Uterus (tissue), 4 donors: ENCODE measurements around the gene TRAPPC6A. TPM values are rescaled to one million over a fixed set of nuclear protein-coding genes. Genes with fewer than 3 reads are reported as not detected.

Source experiments
- DNase-seq, 2 donors: peaks; one replicate each; pipeline ENCODE4 v3.0.0-alpha.2; 2019 to 2020
- H3K27ac ChIP-seq, 2 donors: fragments of 200-600 bp; sonication (generic); 1 replicate in 1 of 2; 2 replicates in 1 of 2; pipeline ENCODE4 v1.5.1; 2016 to 2018
- H3K27me3 ChIP-seq, 2 donors: fragments of 200-600 bp; sonication (generic); one replicate each; pipeline ENCODE4 v1.5.1; 2018 to 2019; ENCODE audit warnings: control low read depth in 1 of 2
- H3K36me3 ChIP-seq, 2 donors: fragments of 200-600 bp; sonication (generic); one replicate each; pipeline ENCODE4 v1.5.1; 2019; ENCODE audit warnings: control low read depth in 1 of 2
- H3K4me1 ChIP-seq, 2 donors: fragments of 200-600 bp; sonication (generic); one replicate each; pipeline ENCODE4 v1.5.1; 2018 to 2019; ENCODE audit warnings: control low read depth in 1 of 2
- H3K4me3 ChIP-seq, 2 donors: fragments of 200-600 bp; sonication (generic); 1 replicate in 1 of 2; 2 replicates in 1 of 2; pipeline ENCODE4 v1.5.1; 2018 to 2019; ENCODE audit warnings: mild to moderate bottlenecking in 1 of 2
- H3K9me3 ChIP-seq, 2 donors: fragments of 200-600 bp; sonication (generic); one replicate each; pipeline ENCODE4 v1.5.1; 2019; ENCODE audit warnings: control low read depth in 1 of 2
- POLR2A ChIP-seq, 2 donors: fragments of 450-650 bp; IDR thresholded peaks; one replicate each; pipeline ENCODE4 v1.6.1; 2016; ENCODE audit warnings: antibody characterized with exemption in 2 of 2, mild to moderate bottlenecking in 1 of 2, moderate library complexity in 1 of 2
- intact Hi-C: fragments of 100-400 bp; cut with DNase I; formaldehyde crosslinking; loops from one replicate; pipeline ENCODE4 v1.15.1; 2023; ENCODE audit warnings: low total_unique reads
- total RNA-seq, 4 donors: library from RNA; depleted of rRNA in 3 of 4; stranded (reverse); fragments of >200 nt in 3 of 4; gene quantifications; one replicate each; pipeline versions ENCODE4 v1.1.0 to v1.2.4, GENCODE V29; 2014 to 2023
- TF ChIP-seq, protein P1 (sequence below), 4 experiments: fragments of 200-600 bp in 2 of 4; fragments of 450-650 bp in 2 of 4; sonication (generic) in 2 of 4; IDR thresholded peaks; one replicate each; pipeline ENCODE4 v1.5.1; 2016 to 2019; ENCODE audit warnings: antibody characterized with exemption in 4 of 4, mild to moderate bottlenecking in 2 of 4, moderate library complexity in 1 of 4
- donor health status: DM: yes; HTN: yes; CAD: no.

TRAPPC6A gene
- total RNA-seq, 4 donors from 2014 or later: 4.1 to 25.9 (median 16.5) TPM

DNA sequence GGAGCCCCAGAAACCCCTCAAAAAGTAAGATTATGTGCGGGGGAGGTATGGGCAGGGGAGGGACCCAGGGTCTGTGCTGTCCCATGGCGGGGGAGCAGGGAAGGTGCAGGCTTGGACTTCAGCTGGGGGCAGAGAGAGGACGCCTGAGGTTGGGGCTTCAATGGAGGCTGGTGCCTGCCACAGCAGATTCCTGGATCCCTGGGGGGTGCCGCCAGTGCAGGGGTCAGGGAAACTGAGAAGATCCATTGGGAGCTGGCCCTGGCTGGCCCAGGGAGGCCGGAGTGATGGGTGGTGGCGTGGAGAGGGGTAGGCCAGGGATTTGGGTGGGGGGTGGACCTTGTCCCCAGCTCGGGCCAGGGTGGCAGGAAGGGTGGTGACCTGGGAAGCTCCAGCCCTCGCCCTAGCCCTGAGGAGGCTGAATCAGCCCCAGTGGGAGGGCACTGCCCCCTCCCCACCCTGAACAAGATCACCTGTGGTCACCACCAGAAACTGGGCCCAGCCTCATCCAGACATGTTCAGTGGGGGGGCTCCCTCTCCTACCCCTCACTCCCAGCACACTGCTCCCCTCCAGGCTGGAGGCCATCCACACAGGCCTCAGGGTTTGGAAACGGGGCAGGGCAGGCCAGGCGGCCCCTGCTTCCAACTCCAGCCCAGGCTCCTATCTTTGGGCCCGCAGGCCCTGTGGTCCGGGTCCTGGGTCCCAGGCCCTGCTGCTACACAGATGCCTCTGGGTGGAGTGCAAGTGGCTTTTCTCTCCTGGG lies 18.6 kb downstream of the TRAPPC6A start:
- Histone ChIP-seq H3K9me3 (no peaks in the 10 kb centered on the region), H3K4me3 (no peak overlapping the region), H3K27ac (no peak overlapping the region), H3K4me1 (no peaks in the 10 kb centered on the region), H3K36me3 (no peaks in the 10 kb centered on the region), H3K27me3 (no peaks in the 10 kb centered on the region)
- no peak for DNase-seq
- intact Hi-C loops: no loop called here
- TF ChIP-seq, protein P1, sequence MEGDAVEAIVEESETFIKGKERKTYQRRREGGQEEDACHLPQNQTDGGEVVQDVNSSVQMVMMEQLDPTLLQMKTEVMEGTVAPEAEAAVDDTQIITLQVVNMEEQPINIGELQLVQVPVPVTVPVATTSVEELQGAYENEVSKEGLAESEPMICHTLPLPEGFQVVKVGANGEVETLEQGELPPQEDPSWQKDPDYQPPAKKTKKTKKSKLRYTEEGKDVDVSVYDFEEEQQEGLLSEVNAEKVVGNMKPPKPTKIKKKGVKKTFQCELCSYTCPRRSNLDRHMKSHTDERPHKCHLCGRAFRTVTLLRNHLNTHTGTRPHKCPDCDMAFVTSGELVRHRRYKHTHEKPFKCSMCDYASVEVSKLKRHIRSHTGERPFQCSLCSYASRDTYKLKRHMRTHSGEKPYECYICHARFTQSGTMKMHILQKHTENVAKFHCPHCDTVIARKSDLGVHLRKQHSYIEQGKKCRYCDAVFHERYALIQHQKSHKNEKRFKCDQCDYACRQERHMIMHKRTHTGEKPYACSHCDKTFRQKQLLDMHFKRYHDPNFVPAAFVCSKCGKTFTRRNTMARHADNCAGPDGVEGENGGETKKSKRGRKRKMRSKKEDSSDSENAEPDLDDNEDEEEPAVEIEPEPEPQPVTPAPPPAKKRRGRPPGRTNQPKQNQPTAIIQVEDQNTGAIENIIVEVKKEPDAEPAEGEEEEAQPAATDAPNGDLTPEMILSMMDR (IDR thresholded peaks at IDR 0.05): no peak
- no peak for TF ChIP-seq POLR2A (IDR thresholded peaks at IDR 0.05)

DNA sequence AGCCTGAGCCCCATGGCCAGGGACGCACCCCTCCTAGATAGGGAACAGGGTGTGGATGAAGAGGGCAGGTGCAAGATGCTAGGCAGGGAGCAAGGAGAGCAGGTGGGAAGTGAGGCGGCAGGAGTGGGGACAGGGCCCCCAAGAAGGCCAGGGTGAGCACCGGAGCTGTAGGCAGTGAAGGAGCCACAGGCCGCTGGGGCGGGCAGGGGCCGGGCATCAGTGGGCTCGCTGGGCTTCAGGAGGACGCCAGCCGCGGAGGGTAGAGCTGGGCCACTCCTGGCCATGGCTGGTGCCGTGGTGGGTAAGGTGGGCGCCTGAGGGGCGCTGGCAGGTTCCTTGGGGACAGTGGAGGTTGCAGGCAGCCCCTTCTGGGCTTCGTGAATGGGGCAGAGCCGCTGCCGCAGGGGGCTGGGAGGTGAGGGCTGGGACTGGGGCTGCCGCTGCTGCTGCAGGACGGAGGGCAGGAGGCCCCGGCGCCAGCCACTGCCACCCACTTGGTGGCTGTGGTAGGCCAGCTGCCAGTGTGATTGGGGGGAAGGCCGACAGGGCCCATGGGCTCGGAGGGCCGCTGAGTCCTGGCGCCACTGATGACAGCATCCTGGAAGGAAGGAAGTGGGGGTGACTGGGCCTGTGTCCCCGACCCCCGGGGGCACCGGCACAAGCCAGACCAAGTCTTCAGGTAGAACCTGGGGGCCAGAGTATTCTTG lies 19.4 kb downstream of the TRAPPC6A start:
- Histone ChIP-seq H3K36me3 (no peaks in the 10 kb centered on the region), H3K27ac (no peak overlapping the region), H3K4me3 (no peak overlapping the region), H3K9me3 (no peaks in the 10 kb centered on the region), H3K27me3 (no peaks in the 10 kb centered on the region), H3K4me1 (peaks cover 0 to 2% of the 10 kb centered on the region in 2 donors)
- TF ChIP-seq POLR2A (IDR thresholded peaks at IDR 0.05): no peak
- no peak for DNase-seq
- intact Hi-C loops: no loop called here

DNA sequence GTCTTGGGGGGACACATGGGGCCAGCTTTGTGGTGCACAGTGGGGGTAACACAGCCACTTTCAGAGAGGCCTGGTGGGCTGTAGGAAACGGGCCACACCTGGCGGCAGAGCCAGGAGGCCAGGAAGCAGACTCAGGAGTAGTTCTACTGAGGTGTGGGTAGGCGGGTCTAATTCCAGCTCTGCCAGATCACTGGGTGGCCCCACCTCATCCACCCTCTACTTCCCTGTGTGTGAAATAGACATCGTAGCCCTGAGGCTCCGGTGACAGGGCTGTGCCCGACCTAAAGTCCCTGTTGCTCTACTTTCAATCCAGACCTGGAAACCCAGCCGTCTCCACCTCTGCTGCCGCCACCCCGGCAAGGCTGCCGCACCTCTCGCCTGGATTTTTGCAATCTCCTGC lies 21.3 kb downstream of the TRAPPC6A start:
- Histone ChIP-seq H3K36me3 (no peaks in the 10 kb centered on the region), H3K4me3 (no peak overlapping the region), H3K27ac (no peak overlapping the region), H3K9me3 (no peaks in the 10 kb centered on the region), H3K4me1 (peaks cover 0 to 20% of the 10 kb centered on the region in 2 donors), H3K27me3 (peaks cover 3 to 11% of the 10 kb centered on the region in 2 donors)
- DNase-seq: no peak
- intact Hi-C loops: no loop called here
- TF ChIP-seq, protein P1 (IDR thresholded peaks at IDR 0.05): no peak
- TF ChIP-seq POLR2A (IDR thresholded peaks at IDR 0.05): no peak

DNA sequence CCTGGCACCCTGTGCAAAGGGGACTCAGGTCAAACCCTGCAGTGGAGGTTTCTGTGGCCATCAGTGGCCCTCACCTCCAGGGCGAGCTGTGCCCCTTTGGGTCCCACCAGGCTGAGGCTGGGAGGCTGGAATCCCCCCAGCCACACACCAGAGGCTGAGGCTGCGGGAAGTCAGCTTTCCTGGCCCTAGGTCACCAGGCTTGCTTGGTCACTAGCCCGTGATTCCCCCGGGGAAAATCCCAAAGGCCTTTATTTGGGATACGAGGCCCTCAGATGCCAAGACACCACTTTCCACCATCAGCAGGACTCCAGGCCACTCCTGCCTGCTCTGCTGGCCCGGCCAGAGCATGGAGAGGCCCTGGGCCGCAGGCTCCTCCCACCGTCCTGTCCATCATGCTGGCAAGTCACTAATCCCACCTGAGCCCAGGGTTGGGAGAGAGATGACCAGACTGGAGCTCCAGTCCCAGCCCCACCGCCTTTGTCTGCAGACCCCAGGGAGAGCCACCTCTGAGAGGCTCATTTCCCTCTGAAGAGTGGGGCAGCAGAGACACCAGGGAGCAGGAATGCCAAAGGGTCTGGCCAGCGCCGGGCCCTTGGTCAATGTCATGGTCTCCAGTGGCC lies 21.9 kb downstream of the TRAPPC6A start:
- DNase-seq: no peak
- Histone ChIP-seq H3K27ac (no peak overlapping the region), H3K9me3 (no peaks in the 10 kb centered on the region), H3K4me1 (peaks cover 0 to 21% of the 10 kb centered on the region in 2 donors), H3K4me3 (no peak overlapping the region), H3K36me3 (no peaks in the 10 kb centered on the region), H3K27me3 (peaks cover 9 to 17% of the 10 kb centered on the region in 2 donors)
- TF ChIP-seq POLR2A (IDR thresholded peaks at IDR 0.05): no peak
- TF ChIP-seq, protein P1 (IDR thresholded peaks at IDR 0.05): no peak
- intact Hi-C loops: no loop called here

DNA sequence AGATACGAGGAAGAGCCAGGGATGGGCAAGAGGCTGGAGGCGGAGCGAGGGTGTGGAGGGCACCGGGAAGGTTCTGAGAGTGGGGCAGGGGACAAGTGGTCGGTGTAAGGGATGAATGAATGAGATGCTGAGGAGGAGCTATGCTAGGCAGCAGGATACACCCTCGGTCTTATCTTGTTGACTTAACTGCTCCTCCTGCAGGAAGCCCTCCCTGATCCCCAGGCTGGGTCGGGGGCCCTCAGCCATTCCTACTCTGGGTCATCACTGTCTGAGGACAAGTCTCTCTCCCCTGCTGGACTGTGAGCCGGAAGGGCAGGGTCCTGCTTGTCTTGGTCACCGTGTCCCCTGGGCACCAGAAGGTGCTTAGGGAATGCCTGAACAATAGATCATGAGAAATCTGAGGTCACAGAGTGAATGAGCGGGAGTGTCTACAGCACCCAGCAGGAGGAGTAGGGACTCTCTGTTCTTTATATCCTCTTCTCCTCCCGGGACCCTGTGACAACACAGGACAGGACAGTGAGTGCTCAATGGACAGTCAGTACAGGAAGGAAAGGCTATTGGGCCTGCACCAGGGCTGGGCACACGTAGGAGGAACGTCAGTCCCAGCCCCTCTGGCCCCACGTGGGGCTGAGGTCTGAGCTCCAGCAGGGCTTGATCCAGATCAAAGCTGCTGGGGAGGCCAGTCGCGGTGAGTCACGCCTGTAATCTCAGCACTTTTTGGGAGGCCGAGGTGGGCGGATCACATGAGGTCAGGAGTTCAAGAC lies 23.8 kb downstream of the TRAPPC6A start:
- no peak for TF ChIP-seq POLR2A (IDR thresholded peaks at IDR 0.05)
- TF ChIP-seq, protein P1 (IDR thresholded peaks at IDR 0.05): no peak
- intact Hi-C loops: no loop called here
- H3K36me3 ChIP-seq: no peaks in the 10 kb centered on the region
- H3K27ac ChIP-seq: no peak overlapping the region
- no peak for DNase-seq
- H3K27me3 ChIP-seq: peaks cover 15 to 18% of the 10 kb centered on the region in 2 donors
- H3K9me3 ChIP-seq: no peaks in the 10 kb centered on the region
- peaks cover 0 to 21% of the 10 kb centered on the region in 2 donors for H3K4me1 ChIP-seq
- peak overlapping the region in 1 of 2 donors; percentile 19 for H3K4me3 ChIP-seq
